ENCODE data around the gene TTC38.

The TTC38 gene

DNA sequence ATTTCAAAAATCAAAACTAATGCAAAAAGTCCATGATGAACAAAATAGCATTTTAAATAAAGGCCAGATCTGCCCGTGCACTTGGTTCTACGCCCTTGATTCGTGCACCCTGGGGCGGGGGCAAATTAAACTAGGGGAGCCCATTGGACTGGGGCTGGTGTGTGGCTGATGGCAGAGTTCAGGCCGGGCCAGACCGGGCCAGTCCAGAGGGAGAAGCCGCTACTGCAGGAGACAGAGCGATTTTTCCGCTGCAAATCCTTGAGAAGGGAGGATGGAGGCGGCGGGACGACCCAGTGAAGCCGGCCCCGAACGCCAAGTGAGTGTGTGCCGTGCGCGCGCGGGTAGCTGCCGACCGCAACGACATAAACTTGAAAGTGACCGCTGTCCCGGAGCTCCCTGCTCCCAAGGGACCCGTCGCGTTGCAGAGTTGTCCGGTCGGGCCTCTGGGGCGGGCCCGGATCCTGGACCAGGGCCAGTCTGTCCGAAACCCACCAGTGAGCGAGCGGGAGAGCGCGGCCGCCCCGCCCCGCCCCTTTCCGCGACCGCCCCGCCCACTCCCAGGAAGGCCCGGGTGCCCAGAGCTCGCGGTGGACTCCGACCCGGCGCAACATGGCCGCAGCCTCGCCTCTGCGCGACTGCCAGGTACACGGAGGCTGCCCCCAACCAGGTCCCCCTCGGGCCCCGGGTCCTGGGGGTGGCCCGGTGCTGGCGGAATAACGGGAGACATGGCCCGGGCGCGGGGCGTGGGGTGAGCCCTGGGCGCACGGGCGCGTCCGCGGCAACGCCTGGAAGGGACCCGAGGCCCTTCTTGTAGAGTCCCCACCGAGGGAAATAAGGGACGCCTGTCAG, at the start of gene TTC38:
Gene TTC38 (plus strand): TSS at position 578 of the 849 bp plus-strand sequence. CDS start 32 bp downstream, at position 610.
- DNase-seq, result peak; percentile 79 to 95 (median 89)
- intact Hi-C loops (cut with DNase I), result no loop called here

DNA sequence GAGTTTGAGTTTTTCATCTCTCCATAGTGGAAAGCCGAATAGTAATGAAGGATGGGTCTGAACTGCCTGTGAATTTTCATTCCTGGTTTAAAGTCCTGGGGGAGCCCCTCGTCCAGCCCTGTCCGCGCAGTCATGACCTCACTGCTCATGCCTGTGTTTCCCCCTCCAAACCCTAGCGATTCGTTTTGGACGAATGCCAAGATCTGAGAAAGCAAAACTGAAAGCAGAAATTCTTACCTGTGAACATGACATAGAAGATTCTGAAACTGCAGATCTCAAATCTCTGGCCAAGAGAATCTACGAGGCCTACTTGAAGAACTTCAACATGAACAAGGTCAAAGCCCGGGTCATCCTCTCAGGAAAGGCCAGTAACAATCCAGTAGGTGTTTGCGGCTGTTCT, 48.2 kb upstream of the TTC38 start:
- intact Hi-C loops (cut with DNase I), result no loop called here
- DNase-seq, result peak in 1 of 42 donors; percentile 0

DNA sequence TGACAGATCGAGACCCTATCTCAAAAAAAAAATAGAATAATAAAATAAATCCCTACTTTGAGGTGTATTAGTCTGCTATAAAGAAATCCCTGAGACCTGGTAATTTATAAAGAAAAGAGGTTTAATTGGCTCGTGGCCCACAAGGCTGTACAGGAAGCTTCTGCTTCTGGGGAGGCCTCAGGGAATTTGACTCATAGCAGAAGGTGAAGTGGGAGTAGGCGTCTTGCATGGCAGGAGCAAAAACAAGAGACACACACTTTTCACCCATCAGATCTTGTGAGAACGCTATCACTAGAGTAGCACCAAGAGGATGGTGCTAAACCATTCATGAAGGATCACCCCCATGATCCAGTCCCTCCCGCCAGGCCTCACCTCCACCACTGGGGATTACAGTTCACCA, 46.9 kb upstream of the TTC38 start:
- DNase-seq, result no peak
- intact Hi-C loops (cut with DNase I), result no loop called here

DNA sequence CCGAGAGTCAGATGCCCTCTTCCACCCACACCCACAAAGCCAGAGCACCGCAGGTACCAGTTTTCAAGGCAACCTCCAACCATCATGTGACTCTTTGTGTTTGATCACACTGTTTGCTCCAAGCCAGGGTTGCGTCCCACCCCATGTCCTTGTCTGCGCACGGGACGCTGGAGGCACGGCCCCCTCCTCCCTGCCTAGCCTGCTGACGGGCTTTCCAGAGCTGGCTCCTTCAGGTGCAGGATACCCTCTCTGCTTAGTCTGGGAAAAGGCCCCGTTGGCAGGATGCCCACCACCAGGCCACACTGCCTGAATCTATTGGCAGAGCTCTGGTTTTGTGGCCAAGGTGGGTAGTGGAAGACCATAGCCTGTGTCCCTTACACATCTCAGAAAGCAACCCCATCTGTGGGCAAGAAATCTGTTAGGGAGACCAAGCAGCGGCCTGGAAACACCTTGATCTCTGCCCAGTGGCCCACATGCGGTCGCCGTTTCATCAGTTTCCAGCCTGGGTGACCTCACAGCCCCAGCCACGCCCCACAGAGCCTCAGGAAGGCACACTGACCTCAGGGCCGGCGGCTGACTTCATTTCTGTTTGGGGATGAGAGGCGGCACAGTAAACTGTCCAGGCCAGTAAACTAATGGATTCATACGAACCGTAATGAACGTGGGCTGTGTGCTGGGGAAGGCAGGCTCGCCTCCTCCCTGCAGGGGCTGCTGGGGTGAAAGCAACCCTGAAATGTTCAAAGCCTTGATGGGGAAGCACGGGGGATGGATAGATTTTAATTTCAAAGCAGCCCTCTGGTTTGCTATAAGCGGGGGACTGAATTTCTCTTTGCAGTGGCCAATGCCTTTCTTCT, 43.5 kb upstream of the TTC38 start:
- intact Hi-C loops (cut with DNase I), result no loop called here

DNA sequence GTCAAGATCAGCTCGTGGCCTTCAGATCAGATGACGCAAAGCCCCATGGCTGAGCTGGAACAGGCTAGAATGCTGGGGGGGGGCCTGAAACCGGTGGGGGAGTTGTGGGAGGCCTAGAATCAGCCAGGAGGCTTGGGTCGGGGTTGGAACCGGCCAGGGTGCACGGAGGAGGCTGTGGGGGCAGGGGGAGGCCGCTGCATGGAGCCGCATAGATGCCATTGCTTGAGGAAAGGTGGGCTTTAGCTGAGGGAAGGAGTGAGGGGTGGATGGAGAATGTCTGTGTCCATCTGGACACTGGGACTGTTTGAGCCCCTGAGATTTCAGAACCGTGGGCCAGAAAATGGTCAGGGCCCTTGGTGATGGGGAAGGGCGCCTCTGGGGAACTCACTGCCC, 42.9 kb upstream of the TTC38 start:
- DNase-seq, result no peak
- intact Hi-C loops (cut with DNase I), result no loop called here

More for the DNA sequence above, 43.5 kb upstream of the TTC38 start:
- peak in 1 of 42 donors; percentile 30 for DNase-seq

DNA sequence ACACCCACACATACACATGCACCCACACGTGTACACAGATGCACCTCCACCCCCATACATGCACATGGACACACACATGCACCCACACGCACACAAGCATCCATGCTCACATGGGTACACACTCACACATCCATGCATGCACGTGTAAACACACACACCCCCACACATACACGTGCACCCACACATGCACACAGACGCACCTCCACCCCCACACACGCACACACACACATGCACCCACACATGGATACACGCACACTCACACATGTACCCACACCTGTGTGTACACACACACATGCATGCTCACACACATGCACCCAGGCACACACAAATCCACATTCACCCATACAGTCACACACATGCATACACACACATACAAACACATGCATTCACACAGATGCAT, 42.2 kb upstream of the TTC38 start:
- intact Hi-C loops (cut with DNase I), result no loop called here
- no peak for DNase-seq

DNA sequence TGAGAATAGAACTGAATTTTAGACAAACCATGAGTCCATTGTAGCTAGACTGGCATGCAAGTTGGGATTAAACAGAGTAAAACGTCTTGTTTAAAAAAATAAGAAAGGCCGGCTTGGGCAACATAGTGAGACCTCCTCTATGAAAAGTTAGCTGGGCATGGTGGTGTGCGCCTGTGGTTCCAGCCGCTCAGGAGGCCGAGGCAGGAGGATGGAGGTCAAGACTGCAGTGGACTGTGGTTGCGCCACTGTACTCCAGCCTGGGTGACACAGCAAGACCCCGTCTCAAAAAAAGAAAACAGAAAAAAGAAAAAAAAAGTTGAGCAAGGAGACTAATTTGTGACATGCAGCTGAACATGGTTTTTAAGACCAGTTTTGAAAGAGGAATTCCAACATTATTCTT, 41.2 kb upstream of the TTC38 start:
- no peak for DNase-seq

DNA sequence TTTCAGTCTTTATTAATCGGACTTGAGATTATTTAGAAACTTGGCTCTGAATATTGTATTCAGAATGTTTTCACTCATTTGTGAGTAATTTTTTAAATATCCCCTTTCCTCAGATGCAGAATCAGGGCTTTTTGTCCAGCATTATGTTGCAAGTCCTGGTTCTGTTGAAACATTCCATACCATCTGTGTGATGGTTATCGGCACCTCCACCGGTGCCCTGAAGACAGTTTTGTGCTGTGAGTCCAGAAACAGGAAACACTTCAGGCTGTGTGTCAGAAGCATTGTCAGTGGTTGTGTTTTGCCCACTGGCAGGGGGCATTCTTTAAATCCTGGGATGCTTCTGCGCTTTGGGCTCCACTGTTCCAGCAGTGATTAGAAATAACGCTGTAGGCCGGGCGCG, 38.1 kb upstream of the TTC38 start:
- DNase-seq, result peak in 2 of 42 donors; percentile 4 to 9
- intact Hi-C loops (cut with DNase I), result no loop called here

More for the DNA sequence above, 41.2 kb upstream of the TTC38 start:
- intact Hi-C loops (cut with DNase I), result no loop called here

DNA sequence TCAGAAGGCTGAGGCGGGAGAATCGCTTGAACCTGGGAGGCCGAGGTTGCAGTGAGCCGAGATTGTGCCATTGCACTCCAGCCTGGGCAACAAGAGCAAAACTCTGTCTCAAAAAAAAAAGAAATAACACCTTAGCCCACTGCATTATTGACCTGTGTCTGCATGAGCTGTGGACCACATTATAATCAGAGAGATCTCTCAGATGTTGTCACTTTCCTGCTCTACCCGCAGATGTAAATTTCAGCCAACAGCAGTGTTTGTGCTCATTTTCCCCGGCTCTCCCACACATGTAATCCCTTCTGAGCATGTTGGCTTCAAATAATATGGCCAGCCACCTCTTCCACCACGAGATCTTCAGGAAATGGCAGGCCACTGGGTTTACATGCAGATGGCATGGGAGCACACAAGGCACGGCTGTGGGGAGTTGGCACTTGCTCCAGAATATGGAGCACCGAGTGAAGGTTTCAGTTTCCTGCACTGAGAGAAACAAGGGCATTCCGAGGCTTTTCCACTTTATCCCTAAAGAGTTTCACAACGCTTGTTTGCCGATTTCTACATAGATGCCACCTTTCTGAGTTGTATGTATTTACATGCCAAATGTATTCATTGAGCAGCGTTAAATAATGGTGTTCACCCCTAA, 37.4 kb upstream of the TTC38 start:
- DNase-seq, result peak in 1 of 42 donors; percentile 22
- intact Hi-C loops (cut with DNase I), result no loop called here

DNA sequence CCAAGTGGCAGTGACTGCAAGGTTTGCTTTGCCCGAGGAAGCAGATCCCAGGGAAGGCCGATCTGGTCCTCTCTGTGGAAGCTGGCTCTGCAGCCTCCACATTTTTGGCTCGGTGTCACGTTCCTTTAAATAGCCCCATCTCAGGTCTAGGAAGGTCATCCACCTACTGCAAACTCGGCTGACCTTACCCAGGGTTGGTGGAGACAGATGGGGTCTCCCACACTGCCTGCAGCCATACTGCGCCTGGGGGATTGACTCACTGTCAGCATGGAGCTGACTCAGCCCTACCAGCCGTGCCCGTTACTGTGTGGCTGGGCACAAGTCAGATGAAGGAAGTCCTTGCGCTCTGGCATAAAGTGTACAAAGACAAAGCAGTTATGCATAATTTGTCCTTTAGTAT, 34.6 kb upstream of the TTC38 start:
- intact Hi-C loops (cut with DNase I), result no loop called here
- DNase-seq, result peak in 30 of 42 donors; percentile 12 to 77 (median 49)

DNA sequence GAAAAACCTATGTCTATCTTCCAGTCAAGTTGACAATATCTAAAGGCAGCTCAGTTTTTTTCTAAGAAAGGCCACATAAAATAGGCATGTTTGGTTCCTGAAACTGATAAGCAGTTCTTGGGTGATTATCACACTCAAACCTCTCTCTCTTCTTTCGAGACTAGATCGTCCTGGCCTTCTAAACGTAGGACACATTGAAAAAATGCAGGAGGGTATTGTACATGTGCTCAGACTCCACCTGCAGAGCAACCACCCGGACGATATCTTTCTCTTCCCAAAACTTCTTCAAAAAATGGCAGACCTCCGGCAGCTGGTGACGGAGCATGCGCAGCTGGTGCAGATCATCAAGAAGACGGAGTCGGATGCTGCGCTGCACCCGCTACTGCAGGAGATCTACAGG, 32.8 kb upstream of the TTC38 start:
- intact Hi-C loops (cut with DNase I), result no loop called here
- DNase-seq, result peak in 1 of 42 donors; percentile 22

DNA sequence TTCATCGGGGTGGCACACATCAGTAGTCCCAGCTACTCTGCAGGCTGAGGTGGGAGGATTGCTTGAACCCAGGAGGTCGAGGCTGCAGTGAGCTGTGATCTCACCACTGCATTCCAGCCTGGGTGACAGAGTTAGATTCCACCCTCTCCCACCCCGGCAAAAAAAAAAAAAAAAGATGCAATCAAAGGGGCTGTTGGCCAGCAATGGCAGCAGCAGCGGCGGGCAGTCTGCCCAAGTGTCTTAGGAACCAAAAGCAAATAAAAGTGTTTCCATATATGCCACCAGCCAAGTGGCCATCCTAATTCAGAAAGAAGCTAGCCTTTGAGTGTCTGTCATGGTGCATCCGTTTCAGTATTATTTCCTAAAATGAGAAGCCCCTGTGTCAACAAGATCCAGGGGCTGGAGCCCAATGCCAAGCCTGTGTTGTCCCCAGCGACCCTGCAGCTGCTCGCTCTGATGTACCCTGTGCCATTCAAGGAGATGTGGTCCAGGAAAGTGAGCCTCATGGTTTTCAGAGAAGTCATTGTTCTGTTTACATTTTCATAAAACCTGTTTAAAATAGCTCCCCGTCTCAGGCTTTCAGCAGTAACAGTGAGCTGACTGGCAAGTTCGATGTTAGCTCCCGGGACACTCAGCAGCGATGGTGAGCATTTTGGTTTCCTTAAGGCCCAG, 30.2 kb upstream of the TTC38 start:
- DNase-seq, result peak in 5 of 42 donors; percentile 16 to 55 (median 34)
- intact Hi-C loops (cut with DNase I), result no loop called here

DNA sequence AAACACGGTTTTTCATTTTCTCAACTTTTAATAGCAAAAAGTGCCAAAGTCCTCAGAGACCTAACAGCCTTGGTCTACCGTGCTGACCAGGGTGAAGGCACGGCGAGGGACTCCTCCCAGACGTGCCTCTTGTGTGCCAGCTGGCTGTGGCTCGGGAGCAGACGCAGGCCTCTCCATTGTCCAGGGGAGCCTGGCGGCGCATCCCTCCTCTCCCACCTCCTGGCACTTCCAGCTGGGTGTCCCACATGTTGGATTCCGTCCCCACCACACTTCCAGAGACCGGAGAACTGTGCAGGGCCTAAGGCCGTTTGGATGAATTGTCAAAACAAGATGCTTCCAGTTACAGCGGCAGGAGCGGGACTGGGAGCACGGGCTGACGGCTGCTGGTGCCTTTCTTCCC, 29.3 kb upstream of the TTC38 start:
- intact Hi-C loops (cut with DNase I), result no loop called here

DNA sequence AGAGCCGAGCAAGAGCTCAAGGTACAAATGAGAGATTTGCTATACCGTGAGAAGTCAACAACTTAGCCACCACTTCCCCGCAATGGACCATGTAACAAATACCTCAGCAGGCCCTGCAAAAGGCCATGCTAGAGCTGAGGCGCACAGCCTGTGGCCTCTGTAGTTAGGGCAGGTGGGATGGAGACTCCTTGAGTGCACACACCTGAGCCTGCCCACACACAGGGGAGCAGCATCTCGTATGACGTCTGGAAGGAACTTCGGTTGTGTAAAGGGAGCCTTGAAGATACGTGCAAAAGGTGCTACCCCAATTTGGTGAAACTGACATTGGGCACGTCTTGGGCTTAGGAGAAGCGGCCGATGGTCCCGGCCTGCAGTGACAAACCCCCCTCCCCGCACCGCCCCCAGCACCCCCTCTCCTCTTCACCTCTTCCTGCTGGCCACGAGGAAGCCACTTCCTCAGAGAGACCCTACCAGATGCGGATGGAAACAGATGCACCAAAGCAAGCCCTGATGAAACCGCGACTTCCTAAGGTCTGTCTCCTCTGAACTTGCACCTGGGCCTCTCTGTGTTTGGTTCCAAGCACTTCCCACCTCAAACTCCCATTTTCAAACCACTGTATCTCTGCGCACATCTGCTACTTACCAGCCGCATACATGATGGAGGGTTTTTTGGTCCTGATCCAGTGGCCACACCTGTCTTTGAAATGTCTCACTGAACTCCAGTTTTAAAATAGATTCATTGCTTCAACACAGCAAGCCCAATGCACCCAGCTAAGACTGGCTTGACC, 28.4 kb upstream of the TTC38 start:
- peak in 1 of 42 donors; percentile 12 for DNase-seq
- intact Hi-C loops (cut with DNase I), result loop anchor here (10.0 kb wide), 1 partner anchor 95 kb away; no protein-coding TSS in a partner anchor

More for the DNA sequence above, 29.3 kb upstream of the TTC38 start:
- peak in 37 of 42 donors; percentile 17 to 75 (median 51) for DNase-seq

DNA sequence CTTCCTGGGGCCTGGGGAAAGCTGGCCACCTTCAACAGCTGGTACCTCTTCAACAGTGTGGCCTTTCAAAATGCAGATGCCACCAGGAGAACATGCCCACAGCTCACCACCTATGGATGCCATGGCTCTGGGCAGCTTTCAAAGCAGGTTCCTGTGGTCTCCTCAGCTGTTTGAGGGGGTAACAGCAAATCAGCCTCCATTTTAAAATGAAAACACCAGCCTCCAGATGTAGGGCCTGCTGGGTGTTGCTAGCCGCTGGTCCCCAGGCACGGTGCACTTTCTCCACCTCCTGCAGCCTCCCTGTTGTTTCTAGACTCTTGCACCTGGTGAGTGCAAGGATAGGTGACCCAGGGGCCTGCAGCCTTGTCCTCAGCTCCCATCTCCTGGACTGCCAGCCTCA, 27.7 kb upstream of the TTC38 start:
- intact Hi-C loops (cut with DNase I), result loop anchor here (10.0 kb wide), 1 partner anchor 95 kb away; no protein-coding TSS in a partner anchor
- peak in 1 of 42 donors; percentile 26 for DNase-seq

DNA sequence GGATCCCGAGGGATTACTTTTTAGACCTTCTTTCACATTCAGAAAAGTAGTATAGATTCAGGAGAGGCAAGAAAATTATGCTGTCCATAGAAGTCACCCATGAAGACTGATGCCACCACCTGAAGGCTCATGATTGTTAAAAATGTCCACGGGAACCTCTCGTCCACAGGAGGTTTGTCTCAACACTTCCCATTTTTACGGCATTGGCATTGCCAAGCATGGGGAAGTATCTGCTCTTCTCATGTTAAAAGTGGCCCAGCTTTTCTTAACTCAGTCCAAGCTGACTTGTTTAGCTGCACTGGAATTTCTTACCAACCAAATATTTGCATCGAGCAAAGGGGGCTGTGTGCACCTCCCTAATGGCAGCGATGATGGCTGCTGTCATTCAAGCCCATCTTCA, 27.3 kb upstream of the TTC38 start:
- intact Hi-C loops (cut with DNase I), result loop anchor here (10.0 kb wide), 1 partner anchor 96 kb away; no protein-coding TSS in a partner anchor
- DNase-seq, result no peak

DNA sequence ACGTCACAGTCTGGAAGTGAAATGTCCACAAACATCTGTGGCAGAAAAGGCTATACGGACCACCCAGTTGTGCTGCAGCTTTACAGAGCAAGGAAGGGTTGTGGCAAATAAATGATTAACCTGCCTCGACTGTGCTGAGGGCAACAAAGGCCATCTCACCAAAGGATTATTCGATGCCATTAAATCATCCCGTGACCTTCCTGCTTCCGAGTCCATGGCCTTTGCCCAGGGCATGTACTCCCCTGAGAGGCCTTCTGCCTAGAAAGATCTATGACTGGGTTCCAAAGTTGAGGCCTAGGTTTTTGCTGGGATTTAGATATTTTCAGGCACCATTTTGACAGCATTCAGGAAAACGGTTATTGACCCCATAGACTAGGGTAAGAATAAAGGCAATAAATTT, 26.9 kb upstream of the TTC38 start:
- intact Hi-C loops (cut with DNase I), result loop anchor here (10.0 kb wide), 1 partner anchor 96 kb away; no protein-coding TSS in a partner anchor
- no peak for DNase-seq
